ENCODE data around the gene ADAMTS12. TPM values are rescaled to one million over a fixed set of nuclear protein-coding genes. Genes with fewer than 3 reads are reported as not detected.

ADAMTS12 gene
- total and polyA plus RNA-seq, 9 of the 15 experiments (the other 6 are each of a cell fraction or from before 2014, with no cell fraction given) = 0.11 TPM; not detected in 8

- DNase-seq (ENCODE audit: extremely low read depth in 1 of 4, low spot score in 3 of 4) (no peak), ATAC-seq (no peak), FAIRE-seq (no peak)
- Histone ChIP-seq H3K4me1 (replicated peaks in 1 of 2; ENCODE audit: control insufficient read depth in 2 of 2, insufficient read depth in 2 of 2, low read length in 2 of 2) (no peaks in the 10 kb centered on the region), H3K9me1 (ENCODE audit: control insufficient read depth, insufficient read depth, low read length) (no peaks in the 10 kb centered on the region), H3K79me2 (ENCODE audit: control insufficient read depth, insufficient read depth, low read length) (no peaks in the 10 kb centered on the region), H3K27ac (ENCODE audit: extremely low read depth, low read depth, low read length) (no peak overlapping the region), H3K9ac (ENCODE audit: insufficient read depth in 1 of 2, low read depth in 2 of 2, low read length in 2 of 2) (no peak overlapping the region), H3K9me3 (replicated peaks; ENCODE audit: control insufficient read depth, insufficient read depth, low read depth, low read length) (no peaks in the 10 kb centered on the region), H2AFZ (ENCODE audit: low read depth, low read length) (no peak overlapping the region), H3K27me3 (ENCODE audit: control insufficient read depth in 2 of 2, insufficient read depth in 2 of 2, low read length in 2 of 2) (peaks cover 0 to 2% of the 10 kb centered on the region in 2 experiments; a peak in 2 of 5 replicates), H4K20me1 (replicated peaks; ENCODE audit: control insufficient read depth, insufficient read depth, low read length) (no peaks in the 10 kb centered on the region), H3K4me3 (no peak overlapping the region), H3K36me3 (ENCODE audit: control insufficient read depth, insufficient read depth, low read length) (no peaks in the 10 kb centered on the region), H3K4me2 (ENCODE audit: insufficient read depth, low read length) (no peak overlapping the region)
- ChIA-PET CTCF (ENCODE audit: low intra/inter-chr PET ratio) (no interaction called here), POLR2A (interaction anchor here (0.6 to 1.0 kb wide), 2 partner anchors 10 to 163 kb away, joined by 3 read pairs; no protein-coding TSS in a partner anchor)
- 0% methylated on average over 1 of the region's 1 CpG for WGBS (ENCODE audit: insufficient coverage, low coverage, missing lambda C conversion rate)
- intact Hi-C loops (cut with micrococcal nuclease) = no loop called here
- in situ Hi-C loops (cut with MboI) = no loop called here
- TF ChIP-seq TRIM28 (IDR thresholded peaks at IDR 0.05) (no peak), ZNF347 (CRISPR knock-in tag; IDR thresholded peaks at IDR 0.05; ENCODE audit: low read depth) (no peak), POLR3A (IDR thresholded peaks at IDR 0.05; ENCODE audit: borderline replicate concordance, extremely low read depth, insufficient read depth, insufficient read length) (no peak), HMG20A (CRISPR knock-in tag; conservative IDR thresholded peaks at IDR 0.05) (no peak), PKNOX1 (IDR thresholded peaks at IDR 0.05) (no peak), IRF1 (CRISPR knock-in tag; IDR thresholded peaks at IDR 0.05; ENCODE audit: borderline replicate concordance) (no peak), ZBTB7A (IDR thresholded peaks at IDR 0.05; ENCODE audit: borderline replicate concordance, control insufficient read depth, low read depth, low read length) (no peak), ZNF398 (CRISPR knock-in tag; IDR thresholded peaks at IDR 0.05) (no peak), ZNF830 (CRISPR knock-in tag; IDR thresholded peaks at IDR 0.05) (no peak), ZNF143 (CRISPR knock-in tag; IDR thresholded peaks at IDR 0.05) (no peak)
- no TSS peak for BruUV-seq (replicated peaks)
Measured at GRCh38 chr5:33719769-33720168, 172.0 kb downstream of the ADAMTS12 start.
